ENCODE data around the gene HOXB7. TPM values are rescaled to one million over a fixed set of nuclear protein-coding genes. Genes with fewer than 3 reads are reported as not detected.
A peak's percentile ranks its signal among the peaks of the same experiment; 100 is the strongest.

The HOXB7 gene
- total and polyA plus RNA-seq, 10 of the 15 experiments (the other 5 are each of a cell fraction or from before 2014, with no cell fraction given) = 2.8 to 7.4 (median 4.2) TPM

DNA sequence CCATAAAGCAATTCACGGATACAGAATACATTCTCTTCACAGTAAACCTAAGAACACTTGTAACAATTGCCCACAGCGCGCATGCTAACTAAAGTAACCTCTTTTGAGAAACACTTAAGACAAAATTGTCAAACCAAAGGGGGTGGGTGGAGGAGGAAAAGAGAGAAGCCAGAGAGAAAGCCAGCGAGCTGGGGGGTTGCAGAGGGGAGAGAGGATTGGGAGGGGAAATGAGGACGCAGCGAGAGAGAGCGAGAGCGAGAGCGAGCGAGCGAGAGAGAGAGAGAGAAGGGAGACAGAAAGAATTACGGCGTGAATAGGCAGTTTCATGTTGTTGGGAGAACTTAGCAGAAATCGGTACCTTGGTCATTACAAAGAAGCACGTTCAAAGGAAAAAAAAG is 1.6 kb upstream of the HOXB7 start:
- in situ Hi-C loops (cut with MboI) = no loop called here
- peak overlapping the region; percentile 91 for H3K4me2 ChIP-seq (ENCODE audit: control insufficient read depth, insufficient read depth)
- WGBS (ENCODE audit: insufficient coverage, insufficient replicate concordance, low lambda C conversion rate, missing lambda C conversion rate) = 13% methylated on average over 15 of the region's 15 CpGs
- no peaks in the 10 kb centered on the region for H4K20me1 ChIP-seq (ENCODE audit: control insufficient read depth, insufficient read depth)
- peak overlapping the region; percentile 16; the same call in 1 of the 2 replicates for H3K9ac ChIP-seq (ENCODE audit: control insufficient read depth, insufficient read depth, low read length)
- ATAC-seq = no peak
- H3K4me1 ChIP-seq (ENCODE audit: control insufficient read depth, insufficient read depth, low read length) = peaks cover 11% of the 10 kb centered on the region
- ChIA-PET SMC1A (ENCODE audit: uncharacterized antibody, unreplicated experiment) (interaction anchor here (0.5 to 1.0 kb wide), 4 partner anchors 395 to 595 kb away, joined by 3 read pairs; no protein-coding TSS in a partner anchor), RAD21 (ENCODE audit: unreplicated experiment) (interaction anchor here (0.7 to 1.4 kb wide), 4 partner anchors 10 to 366 kb away, joined by 3 to 8 read pairs (median 4); no protein-coding TSS in a partner anchor), CTCF (interaction anchor here (0.7 to 1.3 kb wide), 14 partner anchors 10 to 587 kb away, joined by 3 to 7 read pairs (median 3); partner anchors contain the start of gene HOXB5), POLR2A (interaction anchor here (0.6 to 0.9 kb wide), 3 partner anchors 83 to 937 kb away, joined by 3 to 12 read pairs (median 3); no protein-coding TSS in a partner anchor)
- H3K4me3 ChIP-seq = peak overlapping the region; percentile 86
- no peak overlapping the region for H3K27ac ChIP-seq (ENCODE audit: control insufficient read depth, insufficient read depth)
- no peaks in the 10 kb centered on the region for H3K9me3 ChIP-seq (replicated peaks; ENCODE audit: control insufficient read depth, insufficient read depth, low read length)
- peak overlapping the region; percentile 70 for H2AFZ ChIP-seq (ENCODE audit: control insufficient read depth, low read depth, low read length)
- TF ChIP-seq NBN (IDR thresholded peaks at IDR 0.05) (peak; percentile 34; the same call in 1 of the 2 replicates), DPF2 (IDR thresholded peaks at IDR 0.05) (no peak)
- TF ChIP-seq, protein P1, sequence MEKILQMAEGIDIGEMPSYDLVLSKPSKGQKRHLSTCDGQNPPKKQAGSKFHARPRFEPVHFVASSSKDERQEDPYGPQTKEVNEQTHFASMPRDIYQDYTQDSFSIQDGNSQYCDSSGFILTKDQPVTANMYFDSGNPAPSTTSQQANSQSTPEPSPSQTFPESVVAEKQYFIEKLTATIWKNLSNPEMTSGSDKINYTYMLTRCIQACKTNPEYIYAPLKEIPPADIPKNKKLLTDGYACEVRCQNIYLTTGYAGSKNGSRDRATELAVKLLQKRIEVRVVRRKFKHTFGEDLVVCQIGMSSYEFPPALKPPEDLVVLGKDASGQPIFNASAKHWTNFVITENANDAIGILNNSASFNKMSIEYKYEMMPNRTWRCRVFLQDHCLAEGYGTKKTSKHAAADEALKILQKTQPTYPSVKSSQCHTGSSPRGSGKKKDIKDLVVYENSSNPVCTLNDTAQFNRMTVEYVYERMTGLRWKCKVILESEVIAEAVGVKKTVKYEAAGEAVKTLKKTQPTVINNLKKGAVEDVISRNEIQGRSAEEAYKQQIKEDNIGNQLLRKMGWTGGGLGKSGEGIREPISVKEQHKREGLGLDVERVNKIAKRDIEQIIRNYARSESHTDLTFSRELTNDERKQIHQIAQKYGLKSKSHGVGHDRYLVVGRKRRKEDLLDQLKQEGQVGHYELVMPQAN (conservative IDR thresholded peaks at IDR 0.05) = no peak
- TF ChIP-seq, protein P2, sequence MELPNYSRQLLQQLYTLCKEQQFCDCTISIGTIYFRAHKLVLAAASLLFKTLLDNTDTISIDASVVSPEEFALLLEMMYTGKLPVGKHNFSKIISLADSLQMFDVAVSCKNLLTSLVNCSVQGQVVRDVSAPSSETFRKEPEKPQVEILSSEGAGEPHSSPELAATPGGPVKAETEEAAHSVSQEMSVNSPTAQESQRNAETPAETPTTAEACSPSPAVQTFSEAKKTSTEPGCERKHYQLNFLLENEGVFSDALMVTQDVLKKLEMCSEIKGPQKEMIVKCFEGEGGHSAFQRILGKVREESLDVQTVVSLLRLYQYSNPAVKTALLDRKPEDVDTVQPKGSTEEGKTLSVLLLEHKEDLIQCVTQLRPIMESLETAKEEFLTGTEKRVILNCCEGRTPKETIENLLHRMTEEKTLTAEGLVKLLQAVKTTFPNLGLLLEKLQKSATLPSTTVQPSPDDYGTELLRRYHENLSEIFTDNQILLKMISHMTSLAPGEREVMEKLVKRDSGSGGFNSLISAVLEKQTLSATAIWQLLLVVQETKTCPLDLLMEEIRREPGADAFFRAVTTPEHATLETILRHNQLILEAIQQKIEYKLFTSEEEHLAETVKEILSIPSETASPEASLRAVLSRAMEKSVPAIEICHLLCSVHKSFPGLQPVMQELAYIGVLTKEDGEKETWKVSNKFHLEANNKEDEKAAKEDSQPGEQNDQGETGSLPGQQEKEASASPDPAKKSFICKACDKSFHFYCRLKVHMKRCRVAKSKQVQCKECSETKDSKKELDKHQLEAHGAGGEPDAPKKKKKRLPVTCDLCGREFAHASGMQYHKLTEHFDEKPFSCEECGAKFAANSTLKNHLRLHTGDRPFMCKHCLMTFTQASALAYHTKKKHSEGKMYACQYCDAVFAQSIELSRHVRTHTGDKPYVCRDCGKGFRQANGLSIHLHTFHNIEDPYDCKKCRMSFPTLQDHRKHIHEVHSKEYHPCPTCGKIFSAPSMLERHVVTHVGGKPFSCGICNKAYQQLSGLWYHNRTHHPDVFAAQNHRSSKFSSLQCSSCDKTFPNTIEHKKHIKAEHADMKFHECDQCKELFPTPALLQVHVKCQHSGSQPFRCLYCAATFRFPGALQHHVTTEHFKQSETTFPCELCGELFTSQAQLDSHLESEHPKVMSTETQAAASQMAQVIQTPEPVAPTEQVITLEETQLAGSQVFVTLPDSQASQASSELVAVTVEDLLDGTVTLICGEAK (IDR thresholded peaks at IDR 0.05; ENCODE audit: borderline replicate concordance) = peak; percentile 6; the same call in 1 of the 2 replicates
- no TSS peak for BruUV-seq (replicated peaks)
- H3K27me3 ChIP-seq (replicated peaks in 1 of 2; ENCODE audit: control insufficient read depth in 2 of 2, insufficient read depth in 2 of 2, low read length in 1 of 2) = peaks cover 15 to 20% of the 10 kb centered on the region in 2 experiments; a peak in 3 of 4 replicates
- no peaks in the 10 kb centered on the region for H3K79me2 ChIP-seq (ENCODE audit: control insufficient read depth, insufficient read depth, low read length)
- peak; percentile 89 for FAIRE-seq
- no peak for DNase-seq (ENCODE audit: low read depth, low spot score)
- no peaks in the 10 kb centered on the region; a peak in 1 of 4 replicates for H3K36me3 ChIP-seq (ENCODE audit: control insufficient read depth in 2 of 2, insufficient read depth in 2 of 2, low read length in 1 of 2)
- intact Hi-C loops (cut with micrococcal nuclease; ENCODE audit: unreplicated experiment) = no loop called here

All from GM12878 (cell line).